GM23248 (cell line): ENCODE data around the gene TMEM259. TPM values are rescaled to one million over a fixed set of nuclear protein-coding genes. Genes with fewer than 3 reads are reported as not detected.

ENCODE experiments used
- DNase-seq: peaks from one replicate; pipeline ENCODE4 v3.0.0-alpha.2; 2015
- H2AFZ ChIP-seq: fragments of 200-600 bp; sonication (generic); 2 replicates; pipeline ENCODE4 v1.6.1; 2016; ENCODE audit warnings: antibody characterized with exemption
- H3F3A ChIP-seq: fragments of 200-600 bp; sonication (generic); 2 replicates; pipeline ENCODE4 v1.6.1; 2016; ENCODE audit warnings: mild to moderate bottlenecking, antibody characterized with exemption, mixed run types; ENCODE audit not compliant: insufficient read depth
- H3K27ac ChIP-seq: fragments of 200-600 bp; sonication (generic); 2 replicates; pipeline ENCODE4 v1.5.1; 2016; ENCODE audit warnings: mild to moderate bottlenecking
- H3K27me3 ChIP-seq: fragments of 200-600 bp; sonication (generic); replicated peaks from 2 replicates; pipeline ENCODE4 v1.6.1; 2016; ENCODE audit warnings: mild to moderate bottlenecking; ENCODE audit not compliant: insufficient read depth
- H3K36me3 ChIP-seq: fragments of 200-600 bp; sonication (generic); 2 replicates; pipeline ENCODE4 v1.6.1; 2016; ENCODE audit warnings: low read depth, mild to moderate bottlenecking
- H3K4me1 ChIP-seq: fragments of 200-600 bp; sonication (generic); 2 replicates; pipeline ENCODE4 v1.6.1; 2016; ENCODE audit warnings: mild to moderate bottlenecking; ENCODE audit not compliant: insufficient read depth
- H3K4me2 ChIP-seq: fragments of 200-600 bp; sonication (generic); one replicate; pipeline ENCODE4 v1.6.1; 2016; ENCODE audit warnings: mild to moderate bottlenecking; ENCODE audit not compliant: unreplicated experiment
- H3K4me3 ChIP-seq: fragments of 200-600 bp; sonication (generic); 2 replicates; pipeline ENCODE4 v1.5.1; 2016; ENCODE audit warnings: mild to moderate bottlenecking
- H3K79me2 ChIP-seq: fragments of 200-600 bp; sonication (generic); 2 replicates; pipeline ENCODE4 v1.6.1; 2016; ENCODE audit warnings: mild to moderate bottlenecking; ENCODE audit not compliant: insufficient read depth
- H3K9ac ChIP-seq: fragments of 200-600 bp; sonication (generic); 2 replicates; pipeline ENCODE4 v1.6.1; 2016; ENCODE audit warnings: mild to moderate bottlenecking
- H3K9me2 ChIP-seq: fragments of 200-600 bp; sonication (generic); 2 replicates; pipeline ENCODE4 v1.6.1; 2016; ENCODE audit warnings: mixed run types, mild to moderate bottlenecking, moderate library complexity; ENCODE audit not compliant: insufficient read depth
- H3K9me3 ChIP-seq: fragments of 200-600 bp; sonication (generic); one replicate; pipeline ENCODE4 v1.6.1; 2017; ENCODE audit warnings: low read depth
- H4K20me1 ChIP-seq: fragments of 200-600 bp; sonication (generic); 2 replicates; pipeline ENCODE4 v1.6.0; 2016; ENCODE audit not compliant: insufficient read depth
- EZH2 ChIP-seq: fragments of 200-600 bp; sonication (generic); IDR thresholded peaks from 2 replicates; pipeline ENCODE4 v1.6.1; 2018; ENCODE audit warnings: antibody characterized with exemption, mild to moderate bottlenecking; ENCODE audit not compliant: insufficient read depth, poor library complexity, severe bottlenecking
- EZH2phosphoT487 ChIP-seq: fragments of 200-600 bp; sonication (generic); IDR thresholded peaks from 2 replicates; pipeline ENCODE4 v1.6.1; 2018; ENCODE audit warnings: antibody characterized with exemption, moderate library complexity, mild to moderate bottlenecking, low read depth; ENCODE audit not compliant: insufficient read depth
- WGBS, 2 experiments: methylation state at CpG; one replicate each; pipeline ENCODE4 v1.1.6; 2015 to 2017; ENCODE audit warnings: low lambda C conversion rate in 2 of 2, low coverage in 1 of 2; ENCODE audit errors: missing lambda C conversion rate in 2 of 2; 5-methylcytosine and 5-hydroxymethylcytosine counted together
- in situ Hi-C: fragments of 300-500 bp; cut with MboI; formaldehyde crosslinking; loops from 2 replicates; pipeline ENCODE4 v1.15.0; 2020
- polyA plus RNA-seq: library from polyadenylated mRNA; unstranded; fragments of >200 nt; fragmentation: Nextera tagmentation; extraction: Ambion mirVana; gene quantifications from 2 replicates; pipeline ENCODE4 v1.2.1, GENCODE V29; 2016
- total RNA-seq: library from RNA; depleted of rRNA; stranded (reverse); fragments of >200 nt; shearing (Covaris generic); gene quantifications from 2 replicates; pipeline ENCODE4 v1.2.3, GENCODE V29; 2014

The TMEM259 gene
- total and polyA plus RNA-seq, 2 experiments from 2014 or later: 79.7 to 132 TPM

DNA sequence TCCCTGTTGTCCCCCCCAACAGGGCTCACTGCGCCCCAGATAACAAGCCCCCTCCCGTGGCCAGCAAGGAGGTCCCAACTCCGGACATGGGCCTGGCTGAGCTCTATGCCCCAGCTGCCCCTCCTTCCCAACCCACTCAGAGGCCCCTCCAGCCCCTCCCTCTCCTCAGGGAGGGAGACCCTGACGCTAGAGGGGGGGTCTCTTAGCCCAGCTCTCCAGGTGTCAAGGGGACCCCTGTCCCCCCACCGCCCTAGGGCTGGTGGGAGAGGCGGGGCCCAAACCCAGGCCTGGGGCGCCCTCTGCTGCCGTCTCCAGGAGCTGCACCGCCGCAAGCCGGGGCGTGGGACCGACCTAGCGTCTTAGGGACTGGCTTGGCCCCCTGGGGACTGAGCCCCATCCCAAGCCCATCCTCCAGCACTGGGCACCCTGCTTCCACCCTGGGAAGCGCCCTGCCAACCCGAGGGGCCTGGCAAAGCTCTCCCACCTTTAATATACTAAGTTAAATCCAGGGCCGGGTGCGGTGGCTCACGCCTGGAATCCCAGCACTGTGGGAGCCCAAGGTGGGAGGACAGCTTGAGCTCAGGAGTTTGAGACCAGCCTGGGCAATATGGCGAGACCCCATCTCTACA is 19.3 kb downstream of the TMEM259 start:
- H3K36me3 ChIP-seq: no peaks in the 10 kb centered on the region
- WGBS, 2 experiments: 4 to 7% methylated on average over 10 to 20 of the region's 20 CpGs
- no peaks in the 10 kb centered on the region for H3K4me1 ChIP-seq
- TF ChIP-seq EZH2 (no peak), EZH2phosphoT487 (no peak)
- H3K9me3 ChIP-seq: no peaks in the 10 kb centered on the region
- DNase-seq: peak; percentile 58
- H3F3A ChIP-seq: no peaks in the 10 kb centered on the region
- no peaks in the 10 kb centered on the region for H3K9me2 ChIP-seq
- H2AFZ ChIP-seq: no peak overlapping the region
- no peak overlapping the region for H3K4me3 ChIP-seq
- H3K4me2 ChIP-seq: no peak overlapping the region
- in situ Hi-C loops: no loop called here
- peaks cover 18% of the 10 kb centered on the region for H3K27me3 ChIP-seq
- no peaks in the 10 kb centered on the region for H3K79me2 ChIP-seq
- no peak overlapping the region for H3K9ac ChIP-seq
- no peak overlapping the region for H3K27ac ChIP-seq
- H4K20me1 ChIP-seq: no peaks in the 10 kb centered on the region

DNA sequence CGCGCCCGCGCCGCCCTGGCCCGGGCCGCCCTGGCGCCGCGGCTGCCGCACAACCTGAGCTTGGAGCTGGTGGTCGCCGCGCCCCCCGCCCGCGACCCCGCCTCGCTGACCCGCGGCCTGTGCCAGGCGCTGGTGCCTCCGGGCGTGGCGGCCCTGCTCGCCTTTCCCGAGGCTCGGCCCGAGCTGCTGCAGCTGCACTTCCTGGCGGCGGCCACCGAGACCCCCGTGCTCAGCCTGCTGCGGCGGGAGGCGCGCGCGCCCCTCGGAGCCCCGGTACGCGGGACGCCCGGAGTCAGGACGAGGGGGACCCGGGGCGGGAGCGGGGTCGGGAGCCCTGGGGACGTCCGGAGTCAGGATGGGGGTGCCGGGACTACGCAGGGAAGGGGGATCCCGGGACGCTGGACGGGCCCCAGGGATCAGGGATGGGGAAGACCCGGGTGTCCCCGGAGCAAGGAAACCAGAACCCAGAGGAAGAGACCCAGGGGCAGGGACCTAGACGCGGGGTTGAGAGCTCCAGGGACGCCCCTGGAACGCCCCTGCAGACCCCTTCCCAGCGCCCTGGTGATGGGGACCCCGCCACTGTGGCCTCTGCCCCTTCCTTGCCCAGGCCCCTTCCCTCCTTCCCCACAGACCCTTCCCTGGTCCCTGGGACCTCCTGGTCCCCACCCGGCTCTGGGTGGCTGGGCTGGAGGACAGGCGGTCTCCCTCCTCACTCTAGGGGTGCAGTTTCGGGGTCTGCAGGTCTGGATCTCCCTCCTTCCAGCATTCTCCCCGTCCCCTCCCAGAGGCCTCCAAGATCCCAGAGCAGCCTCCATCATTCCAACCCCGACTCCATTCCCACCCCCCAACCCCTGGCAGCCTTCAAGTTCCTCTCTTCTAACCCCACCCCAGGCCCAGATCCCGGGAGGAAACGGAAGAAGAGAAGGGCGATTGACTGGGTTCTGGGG is 20.1 kb downstream of the TMEM259 start:
- no peaks in the 10 kb centered on the region for H4K20me1 ChIP-seq
- WGBS, 2 experiments: 5 to 8% methylated on average over 23 to 57 of the region's 73 CpGs
- no peak overlapping the region for H3K27ac ChIP-seq
- in situ Hi-C loops: no loop called here
- H3F3A ChIP-seq: no peaks in the 10 kb centered on the region
- peaks cover 24% of the 10 kb centered on the region for H3K27me3 ChIP-seq
- no peak for DNase-seq
- no peaks in the 10 kb centered on the region for H3K4me1 ChIP-seq
- no peaks in the 10 kb centered on the region for H3K9me3 ChIP-seq
- no peak overlapping the region for H3K9ac ChIP-seq
- TF ChIP-seq EZH2phosphoT487 (no peak), EZH2 (peak; percentile 28)
- H3K4me3 ChIP-seq: no peak overlapping the region
- no peak overlapping the region for H2AFZ ChIP-seq
- H3K4me2 ChIP-seq: no peak overlapping the region
- no peaks in the 10 kb centered on the region for H3K36me3 ChIP-seq
- no peaks in the 10 kb centered on the region for H3K9me2 ChIP-seq
- no peaks in the 10 kb centered on the region for H3K79me2 ChIP-seq

DNA sequence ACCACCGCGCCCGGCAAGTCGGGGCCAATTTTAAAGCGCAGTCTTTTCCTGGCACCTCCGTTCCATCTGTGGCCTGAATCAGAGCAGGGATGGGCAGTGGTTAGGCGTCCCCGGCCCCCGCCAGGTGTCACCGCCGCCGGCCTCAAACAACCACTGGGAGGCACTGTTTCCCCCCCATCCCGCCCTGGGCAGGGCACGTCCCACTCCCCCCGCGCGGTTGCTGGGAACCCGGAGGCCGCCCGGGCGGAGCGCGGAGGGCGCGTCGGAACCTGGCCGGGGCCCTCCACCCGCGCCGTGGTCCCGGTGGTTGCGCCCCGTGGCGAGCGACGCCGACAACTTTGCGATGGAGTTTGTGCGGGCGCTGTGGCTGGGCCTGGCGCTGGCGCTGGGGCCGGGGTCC is 20.8 kb downstream of the TMEM259 start, which contains the start of gene GRIN3B:
TSS of gene GRIN3B (plus strand) at position 325 of the 400 bp plus-strand sequence. CDS start at position 344, 19 bp downstream.
- Histone ChIP-seq H4K20me1 (no peaks in the 10 kb centered on the region), H3K4me2 (peak within 1 kb of the TSS; percentile 28), H3K36me3 (no peaks in the 10 kb centered on the region), H3K4me1 (no peaks in the 10 kb centered on the region), H3K79me2 (no peaks in the 10 kb centered on the region), H3F3A (no peaks in the 10 kb centered on the region), H3K9me2 (no peaks in the 10 kb centered on the region), H3K27ac (no peak within 1 kb of the TSS), H3K9ac (no peak within 1 kb of the TSS), H2AFZ (no peak within 1 kb of the TSS), H3K4me3 (peak within 1 kb of the TSS; percentile 49), H3K27me3 (peaks cover 27% of the 10 kb centered on the region), H3K9me3 (no peaks in the 10 kb centered on the region)
- no peak for TF ChIP-seq EZH2
- TF ChIP-seq EZH2phosphoT487: 0 out of 2 replicates have a peak, but pooled peaks have one; percentile 36
- 1 to 5% methylated on average over 26 to 36 of the region's 43 CpGs for WGBS, 2 experiments
- in situ Hi-C loops: no loop called here
- peak; percentile 77 for DNase-seq

DNA sequence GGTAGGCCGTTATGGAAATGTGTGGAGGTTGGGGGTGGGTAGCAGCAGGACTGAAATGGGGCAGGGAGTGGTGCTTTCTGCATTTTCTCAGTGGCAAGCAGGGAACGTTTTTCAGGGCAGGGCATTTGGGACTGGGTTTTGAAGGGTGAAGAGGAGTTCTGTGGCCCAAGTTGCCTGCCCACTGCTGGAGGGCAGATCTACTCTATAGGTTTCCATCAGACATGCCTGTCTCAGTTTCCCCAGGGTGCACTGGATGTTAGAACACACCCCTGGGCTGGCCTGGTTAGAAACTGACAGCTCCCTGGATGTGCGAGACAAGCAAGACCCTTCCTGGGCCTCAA is 21.6 kb downstream of the TMEM259 start:
- in situ Hi-C loops: no loop called here
- no peaks in the 10 kb centered on the region for H3K79me2 ChIP-seq
- no peak for DNase-seq
- no peak overlapping the region for H3K4me3 ChIP-seq
- H3K9me2 ChIP-seq: no peaks in the 10 kb centered on the region
- 30 to 36% methylated on average over 3 of the region's 3 CpGs for WGBS, 2 experiments
- H3K9ac ChIP-seq: no peak overlapping the region
- H3K27ac ChIP-seq: no peak overlapping the region
- no peaks in the 10 kb centered on the region for H4K20me1 ChIP-seq
- H3K36me3 ChIP-seq: no peaks in the 10 kb centered on the region
- TF ChIP-seq EZH2: no peak
- TF ChIP-seq EZH2phosphoT487: no peak
- no peaks in the 10 kb centered on the region for H3K9me3 ChIP-seq
- peaks cover 27% of the 10 kb centered on the region for H3K27me3 ChIP-seq
- H2AFZ ChIP-seq: no peak overlapping the region
- no peak overlapping the region for H3K4me2 ChIP-seq
- H3F3A ChIP-seq: no peaks in the 10 kb centered on the region
- H3K4me1 ChIP-seq: no peaks in the 10 kb centered on the region
